ENCODE results near the gene WDR5. TPM values are rescaled to one million over a fixed set of nuclear protein-coding genes. Genes with fewer than 3 reads are reported as not detected.
A peak's percentile ranks its signal among the peaks of the same experiment; 100 is the strongest.

WDR5 gene
- total and polyA plus RNA-seq, 2 of the 13 experiments (the other 11 are each of a cell fraction or from before 2014, with no cell fraction given) = 34.3 TPM

GRCh38 chr9:134169724-134170401 is 34.0 kb downstream of the WDR5 start (continued):
- TF ChIP-seq AKNA (CRISPR knock-in tag; IDR thresholded peaks at IDR 0.05; ENCODE audit: borderline replicate concordance) (no peak), TAF1 (CRISPR knock-in tag; IDR thresholded peaks at IDR 0.05) (no peak), DMTF1 (CRISPR knock-in tag; IDR thresholded peaks at IDR 0.05) (no peak), E2F1 (CRISPR knock-in tag; IDR thresholded peaks at IDR 0.05) (no peak), THAP8 (CRISPR knock-in tag; IDR thresholded peaks at IDR 0.05; ENCODE audit: borderline replicate concordance) (no peak), TFDP1 (CRISPR knock-in tag; IDR thresholded peaks at IDR 0.05; ENCODE audit: borderline replicate concordance) (0 out of 2 replicates have a peak, but pooled peaks have one; percentile 38), ZMYM2 (CRISPR knock-in tag; IDR thresholded peaks at IDR 0.05) (no peak), ELF1 (CRISPR knock-in tag; IDR thresholded peaks at IDR 0.05) (no peak; the same call in 1 of the 2 replicates), ZNF20 (CRISPR knock-in tag; IDR thresholded peaks at IDR 0.05) (no peak), ZNF597 (CRISPR knock-in tag; IDR thresholded peaks at IDR 0.05) (no peak), POLR2AphosphoS2 (IDR thresholded peaks at IDR 0.05; ENCODE audit: low read depth, low read length) (no peak), NR2F6 (IDR thresholded peaks at IDR 0.05) (no peak), NR2F6 (CRISPR knock-in tag; IDR thresholded peaks at IDR 0.05) (no peak), PBX3 (CRISPR knock-in tag; IDR thresholded peaks at IDR 0.05; ENCODE audit: borderline replicate concordance) (no peak), SAFB2 (CRISPR knock-in tag; IDR thresholded peaks at IDR 0.05; ENCODE audit: borderline replicate concordance, low read depth) (no peak), NFATC3 (CRISPR knock-in tag; IDR thresholded peaks at IDR 0.05) (no peak)
